Activated T-cell treated with anti-CD3 and anti-CD28 coated beads, Interleukin-2, amount 50 U/mL, for 72 hours (primary cell): ENCODE measurements around the gene LIPC. TPM values are rescaled to one million over a fixed set of nuclear protein-coding genes. Genes with fewer than 3 reads are reported as not detected.
A peak's percentile ranks its signal among the peaks of the same experiment; 100 is the strongest.

ENCODE experiments used
- ATAC-seq, 2 donors: fragments of 150-1000 bp; cut with Tn5 transposase; replicated peaks in 1 of 2; 2 replicates each; pipeline ENCODE4 v1.10.0; 2021; ENCODE audit warnings: moderate library complexity in 2 of 2, mild to moderate bottlenecking in 1 of 2
- DNase-seq, 2 donors: peaks; one replicate each; pipeline ENCODE4 v3.0.0; 2021 to 2022; ENCODE audit warnings: mixed read lengths in 1 of 2
- H3K27ac Mint-ChIP-seq: one replicate; pipeline ENCODE4 v1.8.0; 2022; ENCODE audit warnings: mild to moderate bottlenecking, moderate library complexity, mixed read lengths
- H3K27me3 Mint-ChIP-seq: one replicate; pipeline ENCODE4 v1.8.0; 2022; ENCODE audit warnings: low read depth, mixed read lengths
- H3K36me3 Mint-ChIP-seq, 2 donors: one replicate each; pipeline ENCODE4 v1.8.0; 2022; ENCODE audit warnings: mixed read lengths in 2 of 2, mild to moderate bottlenecking in 1 of 2; ENCODE audit not compliant: insufficient read depth in 2 of 2
- H3K4me1 Mint-ChIP-seq: one replicate; pipeline ENCODE4 v1.8.0; 2022; ENCODE audit warnings: low read depth, mixed read lengths
- H3K4me3 Mint-ChIP-seq, 2 donors: one replicate each; pipeline ENCODE4 v1.8.0; 2022; ENCODE audit warnings: mild to moderate bottlenecking in 2 of 2, mixed read lengths in 2 of 2, moderate library complexity in 2 of 2
- H3K9me3 Mint-ChIP-seq, 2 donors: one replicate each; pipeline ENCODE4 v1.8.0; 2022; ENCODE audit warnings: mixed read lengths in 2 of 2
- total RNA-seq, 2 donors: library from RNA; stranded (reverse); gene quantifications; one replicate each; pipeline ENCODE4 v1.2.3, GENCODE V29; 2022

The LIPC gene
- total RNA-seq, 2 donors from 2014 or later: 0.93 to 2.2 TPM

DNA sequence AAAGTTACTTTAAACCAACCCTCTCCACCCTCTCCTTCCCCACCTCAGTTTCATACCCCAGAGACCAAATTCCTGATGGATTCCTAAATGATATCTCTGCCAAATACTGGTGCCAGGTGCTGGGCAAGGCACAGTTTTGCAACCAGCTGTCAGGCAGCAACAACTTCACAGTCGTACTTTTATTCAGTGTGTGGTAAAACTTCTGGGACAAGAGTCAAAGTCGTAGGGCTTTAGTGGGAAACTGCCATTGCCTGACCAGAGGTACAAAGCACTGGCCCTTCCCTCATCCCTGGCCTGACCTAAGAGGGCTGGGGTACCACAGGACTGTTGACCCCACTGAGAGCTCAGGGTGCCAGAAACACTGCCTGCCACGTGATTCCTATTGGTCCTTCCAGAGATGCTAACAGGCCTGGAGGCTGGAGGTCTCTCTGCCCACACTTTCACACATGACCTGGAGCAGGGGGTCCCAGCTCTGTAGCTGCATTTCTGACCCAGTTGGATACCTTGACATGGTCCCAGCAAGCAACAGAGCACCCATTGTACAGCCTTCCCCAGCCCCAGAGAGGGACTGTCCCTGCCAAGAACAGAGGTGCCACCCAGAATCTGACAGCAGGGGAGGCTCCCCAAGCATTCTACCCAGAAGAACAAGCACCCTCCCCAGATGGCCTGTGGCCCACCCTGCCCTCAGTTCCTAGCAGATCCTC, 59.9 kb downstream of the LIPC start:
- no peak overlapping the region for H3K4me3 Mint-ChIP-seq
- no peak overlapping the region for H3K27ac Mint-ChIP-seq
- H3K36me3 Mint-ChIP-seq: no peaks in the 10 kb centered on the region
- H3K4me1 Mint-ChIP-seq: peaks cover 34% of the 10 kb centered on the region
- peaks cover 3 to 4% of the 10 kb centered on the region in 2 donors for H3K9me3 Mint-ChIP-seq
- no peaks in the 10 kb centered on the region for H3K27me3 Mint-ChIP-seq
- ATAC-seq (no peak), DNase-seq (no peak)

DNA sequence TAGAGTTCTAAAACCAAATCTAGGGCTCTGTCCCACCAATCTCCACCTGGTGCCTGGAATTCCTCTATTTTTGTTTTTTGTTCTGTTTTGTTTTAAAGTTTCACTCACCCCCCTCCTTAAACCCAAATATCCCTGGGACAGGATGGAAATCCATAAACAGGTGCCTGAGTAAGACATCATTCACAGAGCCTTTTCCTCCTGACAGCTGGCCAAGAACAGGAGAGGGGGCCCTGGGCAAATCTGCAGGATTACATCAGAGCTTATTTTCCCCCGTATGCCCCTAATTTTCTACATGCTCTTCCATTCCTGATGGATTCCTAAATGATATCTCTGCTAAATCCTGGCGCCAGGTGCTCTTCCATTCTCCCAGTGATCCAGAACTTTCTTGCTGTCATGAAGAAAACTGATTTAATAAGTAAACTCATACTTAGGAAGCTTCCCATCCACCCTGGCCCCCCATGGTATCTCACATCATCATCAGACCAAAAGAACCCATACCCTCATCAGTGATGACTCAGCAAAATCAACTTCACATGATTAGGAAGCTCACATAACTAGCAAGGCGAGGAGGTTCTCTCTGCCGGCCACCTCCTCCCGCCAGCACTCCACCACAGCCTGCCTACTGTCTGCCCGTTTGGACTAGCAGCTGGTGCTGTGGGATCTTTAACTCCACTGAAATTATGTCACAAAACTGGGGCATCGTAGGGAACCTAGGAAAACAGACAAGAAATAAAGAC, 61.0 kb downstream of the LIPC start:
- Mint-ChIP-seq H3K36me3 (no peaks in the 10 kb centered on the region), H3K4me1 (peaks cover 31% of the 10 kb centered on the region), H3K27ac (no peak overlapping the region), H3K4me3 (no peak overlapping the region), H3K9me3 (peaks cover 3 to 4% of the 10 kb centered on the region in 2 donors), H3K27me3 (no peaks in the 10 kb centered on the region)
- ATAC-seq (no peak), DNase-seq (no peak)

DNA sequence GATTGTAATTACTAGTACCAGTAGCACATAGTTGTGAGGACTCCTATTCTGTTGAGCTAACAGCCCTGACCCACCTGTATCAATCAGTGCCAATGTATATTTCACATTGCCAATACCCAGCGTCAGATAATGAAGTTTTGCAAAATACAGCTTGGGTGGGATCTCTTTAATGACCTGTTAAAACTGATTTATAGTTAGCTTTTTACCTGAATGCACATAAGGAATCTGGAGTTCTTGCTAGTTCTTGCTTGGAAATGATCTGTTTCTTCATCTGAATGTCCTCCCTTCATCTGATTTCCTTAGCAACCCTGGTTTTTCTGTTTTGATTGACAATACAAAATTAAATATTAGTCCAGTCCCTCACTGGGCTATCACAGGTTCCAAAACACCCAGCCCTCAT, 62.8 kb downstream of the LIPC start:
- H3K36me3 Mint-ChIP-seq: no peaks in the 10 kb centered on the region
- no peaks in the 10 kb centered on the region for H3K27me3 Mint-ChIP-seq
- H3K9me3 Mint-ChIP-seq: peaks cover 0 to 4% of the 10 kb centered on the region in 2 donors

DNA sequence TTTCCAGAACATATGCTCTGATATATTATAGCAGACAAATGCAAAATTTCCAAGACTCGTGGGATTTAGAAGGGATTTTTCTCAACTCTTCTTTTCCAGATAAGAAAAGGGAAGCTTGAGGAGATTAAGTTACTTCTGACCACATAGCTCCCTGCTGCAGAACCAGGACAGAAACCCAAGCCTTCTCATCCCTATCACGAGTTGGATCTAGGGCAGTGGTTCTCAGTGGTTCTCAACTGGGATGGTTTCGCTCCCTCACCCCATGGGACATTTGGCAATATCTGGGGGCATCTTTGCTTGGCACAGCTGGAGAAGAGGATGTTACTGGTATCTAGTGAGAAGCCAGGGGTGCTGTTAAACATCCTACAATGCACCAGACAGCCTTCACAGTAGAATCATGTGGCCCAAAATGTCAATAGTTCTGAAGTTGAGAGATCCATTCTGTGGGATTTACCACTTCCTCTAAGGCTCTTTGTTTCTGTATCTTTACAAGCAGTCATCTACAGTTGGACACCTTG, 64.2 kb downstream of the LIPC start:
- ATAC-seq (no peak), DNase-seq (no peak)
- no peaks in the 10 kb centered on the region for H3K36me3 Mint-ChIP-seq
- H3K27ac Mint-ChIP-seq: no peak overlapping the region
- no peak overlapping the region for H3K4me3 Mint-ChIP-seq
- H3K9me3 Mint-ChIP-seq: no peaks in the 10 kb centered on the region
- H3K27me3 Mint-ChIP-seq: no peaks in the 10 kb centered on the region
- H3K4me1 Mint-ChIP-seq: peaks cover 31% of the 10 kb centered on the region

More for the DNA sequence above, 62.8 kb downstream of the LIPC start:
- Mint-ChIP-seq H3K4me3 (no peak overlapping the region), H3K4me1 (peaks cover 31% of the 10 kb centered on the region), H3K27ac (no peak overlapping the region)
- no peak for ATAC-seq
- no peak for DNase-seq

DNA sequence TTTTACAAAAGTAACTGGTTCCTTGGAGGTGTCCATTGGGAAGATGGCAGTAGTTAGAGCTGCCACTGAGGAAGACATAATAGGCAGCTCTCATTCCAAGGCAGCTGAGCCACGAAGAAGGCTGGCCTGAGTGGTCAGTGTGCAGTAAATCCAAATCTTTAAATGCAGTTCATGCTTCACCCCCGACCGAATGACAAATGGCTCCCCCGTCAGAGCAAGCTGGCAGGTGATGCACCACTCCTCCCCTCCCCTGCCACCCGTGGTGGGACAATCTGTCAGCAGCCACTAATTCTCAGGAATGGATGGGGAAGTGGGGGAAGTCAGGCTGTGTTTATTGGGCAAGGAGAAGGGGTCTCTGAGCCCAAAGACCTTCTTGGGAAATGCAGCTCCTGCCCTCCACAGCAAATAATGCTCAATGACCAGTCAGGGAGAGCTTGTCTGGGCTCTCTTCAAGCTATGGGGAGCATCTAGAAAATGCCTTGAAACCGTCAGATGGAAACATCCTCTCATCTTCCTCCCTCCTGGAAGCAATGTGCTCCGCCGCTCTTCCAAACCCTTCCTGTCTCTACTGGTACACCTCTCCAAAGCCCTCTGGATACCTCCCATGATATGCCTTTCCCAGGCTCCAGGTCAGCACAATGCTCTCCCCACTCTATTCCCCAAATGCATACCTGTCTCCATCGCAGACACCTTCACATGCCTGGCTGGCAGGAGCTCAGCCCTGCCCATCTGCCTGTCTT, 65.4 kb downstream of the LIPC start:
- no peak for ATAC-seq
- no peak overlapping the region for H3K4me3 Mint-ChIP-seq
- H3K9me3 Mint-ChIP-seq: no peaks in the 10 kb centered on the region

DNA sequence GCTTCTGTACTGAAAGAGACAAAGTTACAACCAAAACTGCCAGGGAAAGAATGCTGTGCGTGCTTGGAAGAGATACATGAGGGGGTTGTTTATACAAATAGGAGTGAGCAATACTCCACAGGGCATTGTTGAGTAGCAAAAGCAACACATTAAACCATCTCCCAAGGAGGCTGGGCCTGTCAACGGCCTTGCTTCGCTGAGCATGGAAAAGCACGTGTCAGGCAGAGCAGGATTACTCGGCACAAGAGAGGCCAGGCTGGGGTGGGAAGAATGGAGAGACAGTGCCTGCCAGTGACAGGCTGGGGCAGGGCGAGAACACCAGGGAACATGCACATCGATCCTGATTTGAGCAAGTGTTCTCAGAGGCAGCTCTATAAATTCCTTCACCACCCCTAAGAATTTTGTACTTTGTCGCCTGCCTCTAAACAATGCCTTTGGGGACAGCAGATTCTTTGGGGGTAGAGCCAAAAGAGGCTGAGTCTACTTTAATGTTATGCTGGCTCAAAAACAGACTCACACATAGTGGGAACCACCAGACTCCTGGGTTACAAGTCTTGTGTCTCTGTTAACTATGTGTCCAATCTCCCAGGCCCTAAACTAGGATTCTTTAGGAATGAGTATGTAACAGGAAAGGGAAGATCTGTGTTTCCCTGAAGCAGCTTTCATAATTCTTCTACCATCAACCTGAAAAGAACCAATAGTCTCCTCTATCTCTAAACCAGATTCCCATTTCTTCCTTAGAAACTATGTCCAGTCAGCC, 67.2 kb downstream of the LIPC start:
- Mint-ChIP-seq H3K9me3 (no peaks in the 10 kb centered on the region), H3K4me3 (no peak overlapping the region), H3K36me3 (no peaks in the 10 kb centered on the region), H3K27me3 (no peaks in the 10 kb centered on the region), H3K27ac (no peak overlapping the region), H3K4me1 (peaks cover 18% of the 10 kb centered on the region)
- ATAC-seq: no peak
- no peak for DNase-seq

More for the DNA sequence above, 65.4 kb downstream of the LIPC start:
- no peaks in the 10 kb centered on the region for H3K27me3 Mint-ChIP-seq
- no peak for DNase-seq
- peaks cover 31% of the 10 kb centered on the region for H3K4me1 Mint-ChIP-seq
- H3K36me3 Mint-ChIP-seq: no peaks in the 10 kb centered on the region
- H3K27ac Mint-ChIP-seq: peak overlapping the region; percentile 11

DNA sequence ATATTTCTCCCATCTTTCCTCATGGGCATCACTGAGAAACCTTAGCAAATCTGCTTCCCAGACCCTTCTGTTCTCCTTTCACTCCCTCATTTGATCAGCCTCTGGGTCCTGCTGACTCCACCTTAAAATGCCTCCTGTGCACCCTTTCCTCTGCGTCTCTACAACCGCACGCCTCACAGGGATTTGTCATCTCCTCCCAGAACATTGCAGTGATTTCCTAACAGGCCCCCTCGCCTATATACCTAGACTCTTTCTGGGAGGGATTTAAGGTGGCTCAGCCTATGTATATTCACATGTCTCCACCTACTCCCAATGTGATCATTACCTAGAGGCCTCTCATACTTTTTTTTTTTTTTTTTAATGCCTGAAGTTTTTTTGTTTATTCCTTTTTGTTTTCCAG, 69.2 kb downstream of the LIPC start:
- H3K36me3 Mint-ChIP-seq: no peaks in the 10 kb centered on the region
- H3K4me1 Mint-ChIP-seq: peaks cover 21% of the 10 kb centered on the region
- H3K9me3 Mint-ChIP-seq: no peaks in the 10 kb centered on the region
- DNase-seq: no peak
- no peak for ATAC-seq
- no peak overlapping the region for H3K27ac Mint-ChIP-seq
- H3K4me3 Mint-ChIP-seq: no peak overlapping the region
- no peaks in the 10 kb centered on the region for H3K27me3 Mint-ChIP-seq

DNA sequence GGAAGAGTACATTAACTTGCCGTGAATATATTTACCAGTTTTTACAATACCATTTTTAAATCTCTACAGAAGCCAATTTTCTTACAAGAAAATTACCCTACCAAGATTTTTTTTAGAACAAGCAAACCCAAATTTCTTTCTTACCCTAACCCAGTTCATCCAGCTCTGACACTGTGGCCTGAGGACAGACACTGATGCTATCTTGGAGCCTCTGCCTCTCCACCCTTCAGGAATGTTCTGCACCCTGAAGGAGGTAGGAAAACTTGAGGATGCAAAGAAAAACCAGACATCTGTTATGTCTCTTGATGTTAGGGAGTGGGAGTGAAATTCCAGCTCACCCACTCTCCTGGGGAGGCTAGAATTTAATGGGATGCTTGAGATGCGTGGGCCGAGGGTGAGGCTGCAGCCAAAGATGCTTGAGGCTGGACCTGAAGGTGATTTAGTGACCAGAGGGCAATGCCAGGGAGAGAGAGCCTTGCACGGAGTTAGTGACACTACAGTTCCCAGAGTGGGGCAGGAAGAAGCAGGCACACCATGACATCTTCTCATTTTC, 69.9 kb downstream of the LIPC start:
- Mint-ChIP-seq H3K27ac (no peak overlapping the region), H3K27me3 (no peaks in the 10 kb centered on the region), H3K36me3 (no peaks in the 10 kb centered on the region), H3K4me1 (peaks cover 23% of the 10 kb centered on the region), H3K9me3 (no peaks in the 10 kb centered on the region), H3K4me3 (no peak overlapping the region)
- DNase-seq: no peak
- ATAC-seq: no peak

DNA sequence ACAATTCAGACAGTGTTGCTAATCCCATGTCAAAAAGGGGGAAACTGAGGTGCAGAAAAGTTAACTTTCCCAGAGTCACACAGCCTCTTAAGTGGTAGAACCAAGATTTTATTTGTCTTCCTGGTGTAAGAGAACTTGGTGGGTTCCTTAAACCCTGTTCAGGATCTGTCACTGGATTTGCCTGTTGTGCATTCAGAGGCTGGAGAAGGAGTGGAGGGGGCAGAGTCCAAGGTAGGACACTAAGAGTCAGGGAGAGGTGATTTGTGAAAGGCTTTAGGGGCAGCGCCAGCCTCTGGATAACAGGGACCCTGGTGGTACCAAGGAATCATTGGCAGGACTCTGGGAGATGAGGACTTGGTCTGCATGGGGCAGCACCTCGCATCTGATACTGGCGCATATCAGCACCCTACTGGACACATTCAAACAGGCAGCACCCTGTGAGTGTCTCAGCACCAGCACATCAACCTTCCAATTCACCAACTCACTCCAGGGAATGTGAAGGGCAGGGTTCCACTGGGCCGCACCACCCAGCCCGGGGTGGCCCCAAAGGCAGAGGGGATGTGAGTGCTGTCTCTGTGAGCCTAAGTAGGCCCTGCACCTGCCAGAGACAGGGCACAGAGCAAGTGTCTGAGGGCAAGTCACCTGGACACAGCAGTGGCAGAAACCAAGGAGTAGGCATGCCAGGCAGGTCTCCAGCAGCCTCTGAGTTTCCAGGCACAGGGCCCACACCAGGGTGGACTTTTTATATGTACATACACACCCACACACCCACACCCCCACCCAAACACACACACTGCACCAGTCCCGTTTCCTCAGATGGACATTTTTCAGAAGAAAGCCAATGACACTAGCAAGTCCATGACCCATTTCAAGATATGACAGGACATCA, 71.6 kb downstream of the LIPC start:
- ATAC-seq: no peak
- Mint-ChIP-seq H3K27me3 (no peaks in the 10 kb centered on the region), H3K4me1 (peaks cover 26% of the 10 kb centered on the region), H3K4me3 (no peak overlapping the region), H3K36me3 (no peaks in the 10 kb centered on the region), H3K9me3 (no peaks in the 10 kb centered on the region), H3K27ac (no peak overlapping the region)
- DNase-seq: no peak

DNA sequence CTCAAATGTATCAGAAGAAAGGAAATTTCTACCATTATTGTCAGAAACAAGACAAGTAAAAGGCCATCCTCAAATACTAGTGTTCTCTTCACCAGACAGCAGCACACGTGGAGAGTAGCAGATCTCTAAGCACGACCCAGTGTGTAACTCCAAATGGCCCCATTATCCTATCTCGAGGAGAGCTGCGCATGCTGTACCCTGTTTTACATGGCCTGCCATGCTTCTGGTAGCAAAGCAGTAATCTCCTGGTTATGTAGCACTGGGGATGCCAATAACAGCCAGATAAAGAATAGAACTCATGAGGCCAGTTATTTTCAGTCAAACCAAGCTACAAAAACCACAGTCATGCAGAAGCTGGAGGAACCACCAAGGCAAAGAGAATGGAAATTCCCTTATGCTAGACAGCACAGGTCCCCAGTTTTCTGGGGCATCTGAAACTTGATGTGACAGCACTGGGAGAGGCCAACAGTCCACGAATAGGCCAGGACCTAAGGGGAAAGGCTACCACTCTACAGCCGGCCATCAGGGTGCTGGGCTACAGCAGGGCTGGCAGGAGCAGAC, 73.0 kb downstream of the LIPC start:
- H3K36me3 Mint-ChIP-seq: no peaks in the 10 kb centered on the region
- no peak overlapping the region for H3K27ac Mint-ChIP-seq
- ATAC-seq (no peak), DNase-seq (no peak)
- H3K27me3 Mint-ChIP-seq: no peaks in the 10 kb centered on the region
- peaks cover 26% of the 10 kb centered on the region for H3K4me1 Mint-ChIP-seq
- no peak overlapping the region for H3K4me3 Mint-ChIP-seq
- H3K9me3 Mint-ChIP-seq: no peaks in the 10 kb centered on the region

DNA sequence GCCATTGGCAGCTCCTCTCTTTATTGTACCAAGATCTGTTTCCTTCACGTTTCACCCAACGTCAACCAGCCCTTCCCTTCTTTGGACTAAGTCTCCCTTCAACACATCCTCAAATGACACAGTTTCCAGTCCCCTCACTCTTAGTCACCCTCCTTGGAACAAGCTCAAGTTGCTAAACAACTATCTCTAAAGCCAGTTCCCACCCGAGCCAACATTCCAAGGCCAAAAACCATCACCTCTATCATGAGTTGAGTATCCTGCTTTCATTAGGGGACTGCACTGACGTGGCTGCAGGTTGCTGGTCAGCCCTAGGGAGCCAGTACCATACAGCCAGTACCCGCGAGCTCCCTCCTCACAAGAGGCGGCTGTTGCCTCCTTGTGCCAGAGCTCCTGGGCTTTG, 73.8 kb downstream of the LIPC start:
- Mint-ChIP-seq H3K4me3 (no peak overlapping the region), H3K9me3 (no peaks in the 10 kb centered on the region), H3K27ac (no peak overlapping the region), H3K4me1 (peaks cover 26% of the 10 kb centered on the region), H3K36me3 (no peaks in the 10 kb centered on the region), H3K27me3 (no peaks in the 10 kb centered on the region)
- no peak for ATAC-seq
- no peak for DNase-seq
